Astrocyte (in vitro differentiated cells and primary cell): ENCODE results near the gene DEFB123.

Experiments
- EZH2 ChIP-seq: IDR thresholded peaks from 2 replicates; pipeline ENCODE4 v1.6.1; 2012; ENCODE audit warnings: mild to moderate bottlenecking, low read length, inconsistent platforms; ENCODE audit not compliant: insufficient read depth
- TF ChIP-seq, protein P1 (sequence below): IDR thresholded peaks from 2 replicates; pipeline ENCODE4 v1.5.1; 2011; ENCODE audit warnings: low read depth, mild to moderate bottlenecking, inconsistent platforms, low read length, moderate library complexity; ENCODE audit not compliant: insufficient read depth

GRCh38 chr20:31406115-31406514 lies 34.3 kb upstream of the DEFB123 start, which contains the start of gene DEFB121:
- no peak for TF ChIP-seq EZH2
- TF ChIP-seq, protein P1, sequence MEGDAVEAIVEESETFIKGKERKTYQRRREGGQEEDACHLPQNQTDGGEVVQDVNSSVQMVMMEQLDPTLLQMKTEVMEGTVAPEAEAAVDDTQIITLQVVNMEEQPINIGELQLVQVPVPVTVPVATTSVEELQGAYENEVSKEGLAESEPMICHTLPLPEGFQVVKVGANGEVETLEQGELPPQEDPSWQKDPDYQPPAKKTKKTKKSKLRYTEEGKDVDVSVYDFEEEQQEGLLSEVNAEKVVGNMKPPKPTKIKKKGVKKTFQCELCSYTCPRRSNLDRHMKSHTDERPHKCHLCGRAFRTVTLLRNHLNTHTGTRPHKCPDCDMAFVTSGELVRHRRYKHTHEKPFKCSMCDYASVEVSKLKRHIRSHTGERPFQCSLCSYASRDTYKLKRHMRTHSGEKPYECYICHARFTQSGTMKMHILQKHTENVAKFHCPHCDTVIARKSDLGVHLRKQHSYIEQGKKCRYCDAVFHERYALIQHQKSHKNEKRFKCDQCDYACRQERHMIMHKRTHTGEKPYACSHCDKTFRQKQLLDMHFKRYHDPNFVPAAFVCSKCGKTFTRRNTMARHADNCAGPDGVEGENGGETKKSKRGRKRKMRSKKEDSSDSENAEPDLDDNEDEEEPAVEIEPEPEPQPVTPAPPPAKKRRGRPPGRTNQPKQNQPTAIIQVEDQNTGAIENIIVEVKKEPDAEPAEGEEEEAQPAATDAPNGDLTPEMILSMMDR, result no peak
